Measurements from ENCODE around the gene PAOX. TPM values are rescaled to one million over a fixed set of nuclear protein-coding genes. Genes with fewer than 3 reads are reported as not detected.

PAOX gene
- total RNA-seq, 1 experiment from 2014 or later = 6.7 TPM

GRCh38 chr10:133368153-133368552, 10.9 kb upstream of the PAOX start:
- intact Hi-C loops (cut with micrococcal nuclease; ENCODE audit: unreplicated experiment) = no loop called here
- Histone ChIP-seq H3K4me1 (0 out of 2 replicates have a peak, but pooled peaks cover 11% of the 10 kb centered on the region), H3K9me3 (no peaks in the 10 kb centered on the region), H3K36me3 (ENCODE audit: control insufficient read depth, insufficient read depth, low read length) (peaks cover 16% of the 10 kb centered on the region), H3K4me3 (ENCODE audit: low read depth, low read length) (no peak overlapping the region), H3K27me3 (replicated peaks; ENCODE audit: control insufficient read depth, insufficient read depth, low read length) (no peaks in the 10 kb centered on the region)
- H3K36me3 Mint-ChIP-seq (ENCODE audit: insufficient read depth, unreplicated experiment) = peaks cover 76% of the 10 kb centered on the region
- H3K4me1 Mint-ChIP-seq (ENCODE audit: low read depth, unreplicated experiment) = no peaks in the 10 kb centered on the region
- ChIA-PET CTCF (no interaction called here), POLR2A (no interaction called here)
- TF ChIP-seq CTCF (IDR thresholded peaks at IDR 0.05; ENCODE audit: insufficient read depth in 1 of 2, low read depth in 1 of 2, low read length in 1 of 2, severe bottlenecking in 1 of 2, unreplicated experiment in 1 of 2) = no peak
- BruUV-seq (replicated peaks) = no TSS peak
- no peak overlapping the region for H3K27ac Mint-ChIP-seq (ENCODE audit: unreplicated experiment)
- no peak for DNase-seq
- H3K9me3 Mint-ChIP-seq (ENCODE audit: unreplicated experiment) = no peaks in the 10 kb centered on the region
- no peak overlapping the region for H3K4me3 Mint-ChIP-seq (ENCODE audit: unreplicated experiment)
- H3K27me3 Mint-ChIP-seq (ENCODE audit: insufficient read depth, unreplicated experiment) = no peaks in the 10 kb centered on the region

- BruUV-seq (replicated peaks) = TSS peak; percentile 11
- DNase-seq = no peak
- peak overlapping the region; percentile 87 for H3K4me3 Mint-ChIP-seq (ENCODE audit: unreplicated experiment)
- no peak for TF ChIP-seq CTCF (IDR thresholded peaks at IDR 0.05; ENCODE audit: insufficient read depth in 1 of 2, low read depth in 1 of 2, low read length in 1 of 2, severe bottlenecking in 1 of 2, unreplicated experiment in 1 of 2)
- POLR2A ChIA-PET = interaction anchor here (0.6 kb wide), 1 partner anchor 46 kb away, joined by 4 read pairs; no protein-coding TSS in a partner anchor
- peaks cover 58% of the 10 kb centered on the region for H3K36me3 Mint-ChIP-seq (ENCODE audit: insufficient read depth, unreplicated experiment)
- CTCF ChIA-PET = no interaction called here
- peaks cover 12% of the 10 kb centered on the region for H3K36me3 ChIP-seq (ENCODE audit: control insufficient read depth, insufficient read depth, low read length)
- no peaks in the 10 kb centered on the region for H3K4me1 Mint-ChIP-seq (ENCODE audit: low read depth, unreplicated experiment)
- H3K4me1 ChIP-seq = peaks cover 13% of the 10 kb centered on the region
- no peak overlapping the region for H3K27ac Mint-ChIP-seq (ENCODE audit: unreplicated experiment)
- intact Hi-C loops (cut with micrococcal nuclease; ENCODE audit: unreplicated experiment) = no loop called here
- no peaks in the 10 kb centered on the region for H3K27me3 ChIP-seq (replicated peaks; ENCODE audit: control insufficient read depth, insufficient read depth, low read length)
- H3K4me3 ChIP-seq (ENCODE audit: low read depth, low read length) = no peak overlapping the region
- no peaks in the 10 kb centered on the region for H3K27me3 Mint-ChIP-seq (ENCODE audit: insufficient read depth, unreplicated experiment)
- H3K9me3 Mint-ChIP-seq (ENCODE audit: unreplicated experiment) = no peaks in the 10 kb centered on the region
- H3K9me3 ChIP-seq = no peaks in the 10 kb centered on the region
Observed at GRCh38 chr10:133370030-133370786, 8.9 kb upstream of the PAOX start.

GRCh38 chr10:133372507-133372906, 6.6 kb upstream of the PAOX start:
- Histone ChIP-seq H3K9me3 (no peaks in the 10 kb centered on the region), H3K4me1 (peaks cover 16% of the 10 kb centered on the region), H3K4me3 (ENCODE audit: low read depth, low read length) (peak overlapping the region; percentile 100), H3K36me3 (ENCODE audit: control insufficient read depth, insufficient read depth, low read length) (peaks cover 7% of the 10 kb centered on the region), H3K27me3 (replicated peaks; ENCODE audit: control insufficient read depth, insufficient read depth, low read length) (no peaks in the 10 kb centered on the region)
- ChIA-PET CTCF (no interaction called here), POLR2A (no interaction called here)
- no peaks in the 10 kb centered on the region for H3K27me3 Mint-ChIP-seq (ENCODE audit: insufficient read depth, unreplicated experiment)
- intact Hi-C loops (cut with micrococcal nuclease; ENCODE audit: unreplicated experiment) = loop anchor here (2.0 kb wide), 1 partner anchor 16 kb away; no protein-coding TSS in a partner anchor
- peak overlapping the region; percentile 71 for H3K27ac Mint-ChIP-seq (ENCODE audit: unreplicated experiment)
- H3K4me1 Mint-ChIP-seq (ENCODE audit: low read depth, unreplicated experiment) = no peaks in the 10 kb centered on the region
- no peak for DNase-seq
- no peaks in the 10 kb centered on the region for H3K9me3 Mint-ChIP-seq (ENCODE audit: unreplicated experiment)
- peaks cover 42% of the 10 kb centered on the region for H3K36me3 Mint-ChIP-seq (ENCODE audit: insufficient read depth, unreplicated experiment)
- no TSS peak for BruUV-seq (replicated peaks)
- no peak for TF ChIP-seq CTCF (IDR thresholded peaks at IDR 0.05; ENCODE audit: insufficient read depth in 1 of 2, low read depth in 1 of 2, low read length in 1 of 2, severe bottlenecking in 1 of 2, unreplicated experiment in 1 of 2)
- H3K4me3 Mint-ChIP-seq (ENCODE audit: unreplicated experiment) = peak overlapping the region; percentile 87
